ENCODE measurements around the gene GDPD5. TPM values are rescaled to one million over a fixed set of nuclear protein-coding genes. Genes with fewer than 3 reads are reported as not detected.

Gene GDPD5
- total RNA-seq, 1 donor from 2014 or later, result 2.1 TPM

- Histone ChIP-seq H3K27me3 (ENCODE audit: control insufficient read depth, insufficient read depth, low read length) (no peaks in the 10 kb centered on the region), H3K36me3 (ENCODE audit: control insufficient read depth, insufficient read depth, low read length) (peaks cover 42% of the 10 kb centered on the region), H3K4me3 (ENCODE audit: low read depth, low read length) (no peak overlapping the region)
- DNase-seq (ENCODE audit: low read depth) (no peak), FAIRE-seq (no peak)
- TF ChIP-seq CTCF (IDR thresholded peaks at IDR 0.05; ENCODE audit: insufficient read depth, low read length, severe bottlenecking), result no peak
Observed at GRCh38 chr11:75568616-75569219, 43.0 kb upstream of the GDPD5 start.

- no peak for FAIRE-seq
- peaks cover 42% of the 10 kb centered on the region for H3K36me3 ChIP-seq (ENCODE audit: control insufficient read depth, insufficient read depth, low read length)
Observed at GRCh38 chr11:75567971-75568370, 42.2 kb upstream of the GDPD5 start.

GRCh38 chr11:75566763-75567279, 41.1 kb upstream of the GDPD5 start:
- DNase-seq (ENCODE audit: low read depth) (no peak), FAIRE-seq (no peak)
- H3K4me3 ChIP-seq (ENCODE audit: low read depth, low read length), result no peak overlapping the region
- H3K36me3 ChIP-seq (ENCODE audit: control insufficient read depth, insufficient read depth, low read length), result peaks cover 36% of the 10 kb centered on the region
- no peak for TF ChIP-seq CTCF (IDR thresholded peaks at IDR 0.05; ENCODE audit: insufficient read depth, low read length, severe bottlenecking)
- H3K27me3 ChIP-seq (ENCODE audit: control insufficient read depth, insufficient read depth, low read length), result no peaks in the 10 kb centered on the region

More at GRCh38 chr11:75567971-75568370, 42.2 kb upstream of the GDPD5 start:
- DNase-seq (ENCODE audit: low read depth), result no peak
- Histone ChIP-seq H3K27me3 (ENCODE audit: control insufficient read depth, insufficient read depth, low read length) (no peaks in the 10 kb centered on the region), H3K4me3 (ENCODE audit: low read depth, low read length) (no peak overlapping the region)
- no peak for TF ChIP-seq CTCF (IDR thresholded peaks at IDR 0.05; ENCODE audit: insufficient read depth, low read length, severe bottlenecking)

GRCh38 chr11:75565916-75566762, 40.4 kb upstream of the GDPD5 start:
- FAIRE-seq (no peak), DNase-seq (ENCODE audit: low read depth) (no peak)
- H3K36me3 ChIP-seq (ENCODE audit: control insufficient read depth, insufficient read depth, low read length), result peaks cover 30% of the 10 kb centered on the region
- H3K4me3 ChIP-seq (ENCODE audit: low read depth, low read length), result no peak overlapping the region
- TF ChIP-seq CTCF (IDR thresholded peaks at IDR 0.05; ENCODE audit: insufficient read depth, low read length, severe bottlenecking), result no peak
- H3K27me3 ChIP-seq (ENCODE audit: control insufficient read depth, insufficient read depth, low read length), result no peaks in the 10 kb centered on the region

- no peaks in the 10 kb centered on the region for H3K27me3 ChIP-seq (ENCODE audit: control insufficient read depth, insufficient read depth, low read length)
- peaks cover 25% of the 10 kb centered on the region for H3K36me3 ChIP-seq (ENCODE audit: control insufficient read depth, insufficient read depth, low read length)
- no peak for FAIRE-seq
- peak; percentile 55 for DNase-seq (ENCODE audit: low read depth)
- TF ChIP-seq CTCF (IDR thresholded peaks at IDR 0.05; ENCODE audit: insufficient read depth, low read length, severe bottlenecking), result no peak
- no peak overlapping the region for H3K4me3 ChIP-seq (ENCODE audit: low read depth, low read length)
Observed at GRCh38 chr11:75565221-75565814, 39.6 kb upstream of the GDPD5 start.
